Tibial nerve (tissue), 4 donors: ENCODE measurements around the gene TM2D1. TPM values are rescaled to one million over a fixed set of nuclear protein-coding genes. Genes with fewer than 3 reads are reported as not detected.

Source experiments
- DNase-seq, 2 donors: peaks; one replicate each; pipeline ENCODE4 v3.0.0-alpha.2; 2019; ENCODE audit warnings: low spot score in 2 of 2
- H3K27ac ChIP-seq, 4 donors: fragments of 200-600 bp; sonication (generic) in 3 of 4; one replicate each; pipeline ENCODE4 v1.5.1; 2017 to 2019; ENCODE audit warnings: mild to moderate bottlenecking in 1 of 4
- H3K27me3 ChIP-seq, 2 donors: fragments of 200-600 bp; sonication (generic) in 1 of 2; one replicate each; pipeline versions ENCODE4 v1.5.1 to v1.6.0; 2017 to 2019
- H3K36me3 ChIP-seq, 3 donors: fragments of 200-600 bp; sonication (generic); one replicate each; pipeline ENCODE4 v1.5.1; 2018 to 2019
- H3K4me1 ChIP-seq, 4 donors: fragments of 200-600 bp; sonication (generic) in 3 of 4; one replicate each; pipeline ENCODE4 v1.5.1; 2017 to 2019
- H3K4me3 ChIP-seq, 4 donors: fragments of 200-600 bp; sonication (generic) in 3 of 4; one replicate each; pipeline ENCODE4 v1.5.1; 2017 to 2019; ENCODE audit warnings: mild to moderate bottlenecking in 1 of 4, moderate library complexity in 1 of 4
- H3K9me3 ChIP-seq, 4 donors: fragments of 200-600 bp; sonication (generic) in 3 of 4; one replicate each; pipeline ENCODE4 v1.5.1; 2017 to 2019
- CTCF ChIP-seq, 5 experiments: fragments of 200-600 bp in 3 of 5; fragments of 450-650 bp in 2 of 5; sonication (generic) in 3 of 5; IDR thresholded peaks; one replicate each; pipeline ENCODE4 v1.5.1; 2016 to 2019; ENCODE audit warnings: antibody characterized with exemption in 5 of 5, mild to moderate bottlenecking in 3 of 5, moderate library complexity in 2 of 5
- EP300 ChIP-seq, 2 donors: sonication (generic); formaldehyde crosslinking; IDR thresholded peaks; one replicate each; pipeline ENCODE4 v1.6.1; 2017; ENCODE audit warnings: antibody characterized with exemption in 2 of 2, mild to moderate bottlenecking in 1 of 2
- POLR2A ChIP-seq, 2 donors: fragments of 450-650 bp; IDR thresholded peaks; one replicate each; pipeline ENCODE4 v1.6.1; 2017; ENCODE audit warnings: antibody characterized with exemption in 2 of 2, mild to moderate bottlenecking in 2 of 2, moderate library complexity in 2 of 2
- WGBS, 2 donors: methylation state at CpG; one replicate each; pipeline ENCODE4 v1.1.5; 2018; 5-methylcytosine and 5-hydroxymethylcytosine counted together
- total RNA-seq, 4 donors: library from RNA; depleted of rRNA; stranded (reverse); fragments of >200 nt; gene quantifications; one replicate each; pipeline ENCODE4 v1.1.0, GENCODE V29; 2016

The TM2D1 gene
- total RNA-seq, 4 donors from 2014 or later, result 56.7 to 88.3 (median 77.1) TPM

- H3K27me3 ChIP-seq, result no peaks in the 10 kb centered on the region
- H3K36me3 ChIP-seq, result no peaks in the 10 kb centered on the region
- H3K27ac ChIP-seq, result no peak overlapping the region
- TF ChIP-seq EP300 (IDR thresholded peaks at IDR 0.05), result no peak
- no peak for TF ChIP-seq CTCF (IDR thresholded peaks at IDR 0.05)
- TF ChIP-seq POLR2A (IDR thresholded peaks at IDR 0.05), result no peak
- DNase-seq, result no peak
- WGBS, 2 donors, result 87 to 93% methylated on average over 3 of the region's 3 CpGs
- H3K4me1 ChIP-seq, result no peaks in the 10 kb centered on the region
- H3K4me3 ChIP-seq, result no peak overlapping the region
- H3K9me3 ChIP-seq, result no peaks in the 10 kb centered on the region
Observed at GRCh38 chr1:61655453-61655852, 69.5 kb downstream of the TM2D1 start.

DNA sequence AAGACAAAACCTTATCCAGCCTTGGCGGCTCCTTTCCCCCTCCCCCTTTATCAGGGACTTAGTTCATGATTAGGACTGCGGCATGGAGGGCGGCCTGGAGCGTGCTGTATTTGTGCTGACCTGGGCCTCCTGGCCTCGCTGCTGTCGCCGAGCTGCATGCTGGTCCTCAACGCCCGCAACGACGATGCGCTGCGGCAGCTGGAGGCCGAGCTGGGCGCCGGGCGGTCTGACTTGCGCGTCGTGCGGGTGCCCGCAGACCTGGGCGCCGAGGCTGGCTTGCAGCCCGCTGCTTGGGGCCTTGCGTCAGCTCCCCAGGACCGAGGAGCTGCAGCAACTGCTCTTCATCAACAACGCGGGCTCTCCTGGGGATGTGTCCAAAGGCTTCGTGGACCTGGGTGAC is 70.9 kb downstream of the TM2D1 start:
- no peaks in the 10 kb centered on the region for H3K9me3 ChIP-seq
- no peak for DNase-seq
- H3K36me3 ChIP-seq, result no peaks in the 10 kb centered on the region
- no peak overlapping the region for H3K4me3 ChIP-seq
- H3K27ac ChIP-seq, result no peak overlapping the region
- no peaks in the 10 kb centered on the region for H3K27me3 ChIP-seq
- TF ChIP-seq CTCF (IDR thresholded peaks at IDR 0.05) (no peak), EP300 (IDR thresholded peaks at IDR 0.05) (no peak), POLR2A (IDR thresholded peaks at IDR 0.05) (no peak)
- H3K4me1 ChIP-seq, result no peaks in the 10 kb centered on the region
- WGBS, 2 donors, result 95 to 98% methylated on average over 9 to 26 of the region's 30 CpGs

DNA sequence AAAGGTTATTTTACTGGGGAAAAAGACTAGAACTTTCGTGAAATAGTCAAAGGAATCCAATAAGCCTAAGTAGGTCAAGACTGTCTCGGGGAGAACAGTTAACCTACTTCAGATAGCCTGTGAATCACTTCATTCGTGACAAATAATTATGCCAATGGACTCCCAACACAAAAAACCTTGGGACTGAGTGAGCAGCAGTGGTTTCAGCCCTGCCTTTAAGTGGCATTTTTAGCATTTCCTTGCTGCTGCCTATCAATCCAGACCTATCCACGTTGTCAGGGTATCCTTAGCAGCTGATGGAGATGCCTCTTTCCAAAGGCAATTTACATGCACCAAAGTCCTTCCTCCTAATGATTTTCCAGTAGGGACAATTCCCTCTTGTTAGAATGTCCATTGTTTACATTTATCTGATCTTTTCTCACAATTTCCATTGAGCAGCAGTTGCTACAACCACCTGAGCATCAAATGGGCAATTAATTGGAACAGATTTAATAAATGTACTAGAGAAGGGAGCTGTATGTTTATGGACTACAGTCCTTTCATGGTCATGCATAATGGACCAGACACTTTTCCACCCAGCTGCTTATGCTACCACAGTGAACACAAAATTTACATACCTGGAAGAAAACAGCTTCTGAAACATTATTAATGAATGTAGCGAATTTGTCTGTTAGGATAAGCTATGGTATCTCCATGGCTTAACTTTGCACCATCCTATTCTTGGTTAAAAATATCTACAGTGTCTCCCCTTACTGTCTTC is 75.8 kb downstream of the TM2D1 start:
- Histone ChIP-seq H3K4me1 (no peaks in the 10 kb centered on the region), H3K4me3 (no peak overlapping the region), H3K27ac (no peak overlapping the region), H3K36me3 (no peaks in the 10 kb centered on the region), H3K9me3 (no peaks in the 10 kb centered on the region), H3K27me3 (no peaks in the 10 kb centered on the region)
- no peak for TF ChIP-seq CTCF (IDR thresholded peaks at IDR 0.05)
- no peak for TF ChIP-seq EP300 (IDR thresholded peaks at IDR 0.05)
- TF ChIP-seq POLR2A (IDR thresholded peaks at IDR 0.05), result no peak
- 79 to 81% methylated on average over 5 of the region's 5 CpGs for WGBS, 2 donors
- no peak for DNase-seq

DNA sequence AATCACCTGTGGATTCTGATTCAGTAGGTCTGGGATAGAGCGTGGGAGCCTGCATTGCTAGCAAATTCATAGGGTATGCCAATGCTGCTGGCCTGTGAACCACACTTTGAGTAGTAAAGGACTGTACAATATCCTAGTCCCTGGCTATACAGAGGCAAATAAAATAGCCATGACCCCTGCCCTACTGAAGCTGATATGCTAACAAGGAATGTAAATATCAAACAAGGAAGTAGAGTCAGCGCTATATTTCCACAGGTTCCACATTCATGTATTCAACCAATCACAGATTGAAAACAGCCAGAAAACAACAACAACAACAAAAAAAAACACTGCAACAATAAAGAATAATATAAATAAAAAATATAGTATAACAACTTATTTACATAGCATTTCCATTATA is 77.8 kb downstream of the TM2D1 start:
- H3K36me3 ChIP-seq, result no peaks in the 10 kb centered on the region
- H3K27ac ChIP-seq, result no peak overlapping the region
- H3K4me3 ChIP-seq, result no peak overlapping the region
- TF ChIP-seq CTCF (IDR thresholded peaks at IDR 0.05) (no peak), EP300 (IDR thresholded peaks at IDR 0.05) (no peak), POLR2A (IDR thresholded peaks at IDR 0.05) (no peak)
- no peak for DNase-seq
- 98 to 99% methylated on average over 2 of the region's 2 CpGs for WGBS, 2 donors
- H3K27me3 ChIP-seq, result no peaks in the 10 kb centered on the region
- H3K9me3 ChIP-seq, result no peaks in the 10 kb centered on the region
- peaks cover 0 to 7% (median 0%) of the 10 kb centered on the region in 4 donors for H3K4me1 ChIP-seq

GRCh38 chr1:61645476-61645875 is 79.5 kb downstream of the TM2D1 start:
- no peak overlapping the region for H3K4me3 ChIP-seq
- H3K27me3 ChIP-seq, result no peaks in the 10 kb centered on the region
- WGBS, 2 donors, result 90 to 91% methylated on average over 4 of the region's 4 CpGs
- TF ChIP-seq POLR2A (IDR thresholded peaks at IDR 0.05), result no peak
- no peak for TF ChIP-seq EP300 (IDR thresholded peaks at IDR 0.05)
- TF ChIP-seq CTCF (IDR thresholded peaks at IDR 0.05), result no peak
- no peak overlapping the region for H3K27ac ChIP-seq
- H3K9me3 ChIP-seq, result no peaks in the 10 kb centered on the region
- no peaks in the 10 kb centered on the region for H3K36me3 ChIP-seq
- H3K4me1 ChIP-seq, result peaks cover 0 to 24% (median 4%) of the 10 kb centered on the region in 4 donors
- DNase-seq, result no peak
